Measurements from ENCODE around the gene FAM89B.

GRCh38 chr11:65588199-65589054, 16.1 kb downstream of the FAM89B start:
- no peak for TF ChIP-seq EP300 (IDR thresholded peaks at IDR 0.05)
- peak; percentile 45 to 75 (median 69) for TF ChIP-seq CTCF (IDR thresholded peaks at IDR 0.05)
